Loucy (cell line): ENCODE measurements around the gene ZBTB20.

Experiments used
- H2AFZ ChIP-seq: fragments of 200-600 bp; sonication (generic); 2 replicates; pipeline ENCODE4 v1.6.0; 2016; ENCODE audit warnings: antibody characterized with exemption, mild to moderate bottlenecking, low read length, moderate library complexity
- H3F3A ChIP-seq: fragments of 200-600 bp; 2 replicates; pipeline ENCODE4 v1.6.0; 2016; ENCODE audit warnings: antibody characterized with exemption, low read depth, mild to moderate bottlenecking
- H3K27me3 ChIP-seq: fragments of 200-600 bp; sonication (generic); 2 replicates; pipeline ENCODE4 v1.6.1; 2014; ENCODE audit warnings: low read length, mild to moderate bottlenecking; ENCODE audit not compliant: insufficient read depth, poor library complexity, severe bottlenecking
- H3K36me3 ChIP-seq: fragments of 200-600 bp; sonication (generic); 2 replicates; pipeline ENCODE4 v1.6.1; 2016; ENCODE audit warnings: low read length; ENCODE audit not compliant: insufficient read depth
- H3K4me1 ChIP-seq: fragments of 200-600 bp; sonication (generic); 2 replicates; pipeline ENCODE4 v1.5.1; 2014; ENCODE audit warnings: low read length, mild to moderate bottlenecking; ENCODE audit not compliant: insufficient read depth, poor library complexity, severe bottlenecking
- H3K4me2 ChIP-seq: fragments of 200-600 bp; sonication (generic); 2 replicates; pipeline ENCODE4 v1.6.0; 2014; ENCODE audit warnings: antibody characterized with exemption, low read length, low read depth, mild to moderate bottlenecking; ENCODE audit not compliant: poor library complexity, severe bottlenecking
- H3K4me3 ChIP-seq: fragments of 200-600 bp; sonication (generic); 2 replicates; pipeline ENCODE4 v1.5.1; 2014; ENCODE audit warnings: low read length, mild to moderate bottlenecking, mixed read lengths; ENCODE audit not compliant: poor library complexity, severe bottlenecking
- H3K79me2 ChIP-seq: fragments of 200-600 bp; sonication (generic); 2 replicates; pipeline ENCODE4 v1.6.1; 2014; ENCODE audit warnings: low read length; ENCODE audit not compliant: insufficient read depth
- H3K9ac ChIP-seq: fragments of 200-600 bp; sonication (generic); 2 replicates; pipeline ENCODE4 v1.6.0; 2014; ENCODE audit warnings: mild to moderate bottlenecking, low read depth, low read length, moderate library complexity; ENCODE audit not compliant: poor library complexity, severe bottlenecking
- H3K9me2 ChIP-seq: fragments of 200-600 bp; sonication (generic); replicated peaks from 2 replicates; pipeline ENCODE4 v1.6.1; 2016; ENCODE audit warnings: low read depth, low read length, mixed read lengths
- H3K9me3 ChIP-seq: fragments of 200-600 bp; sonication (generic); 2 replicates; pipeline ENCODE4 v1.6.1; 2014; ENCODE audit warnings: mild to moderate bottlenecking, antibody characterized with exemption, low read length, low read depth; ENCODE audit not compliant: insufficient read depth
- H4K20me1 ChIP-seq: fragments of 200-600 bp; sonication (generic); 2 replicates; pipeline ENCODE4 v1.6.0; 2014; ENCODE audit warnings: antibody characterized with exemption, low read length, mild to moderate bottlenecking; ENCODE audit not compliant: insufficient read depth, poor library complexity, severe bottlenecking
- EZH2phosphoT487 ChIP-seq: fragments of 200-600 bp; IDR thresholded peaks from 2 replicates; pipeline ENCODE4 v1.6.1; 2018; ENCODE audit warnings: antibody characterized with exemption, mild to moderate bottlenecking, moderate library complexity, borderline replicate concordance
- TF ChIP-seq, protein P1 (sequence below): fragments of 200-600 bp; sonication (generic); conservative IDR thresholded peaks from 2 replicates; pipeline ENCODE4 v1.5.1; 2014; ENCODE audit warnings: mild to moderate bottlenecking, antibody characterized with exemption, low read length

The ZBTB20 gene

DNA sequence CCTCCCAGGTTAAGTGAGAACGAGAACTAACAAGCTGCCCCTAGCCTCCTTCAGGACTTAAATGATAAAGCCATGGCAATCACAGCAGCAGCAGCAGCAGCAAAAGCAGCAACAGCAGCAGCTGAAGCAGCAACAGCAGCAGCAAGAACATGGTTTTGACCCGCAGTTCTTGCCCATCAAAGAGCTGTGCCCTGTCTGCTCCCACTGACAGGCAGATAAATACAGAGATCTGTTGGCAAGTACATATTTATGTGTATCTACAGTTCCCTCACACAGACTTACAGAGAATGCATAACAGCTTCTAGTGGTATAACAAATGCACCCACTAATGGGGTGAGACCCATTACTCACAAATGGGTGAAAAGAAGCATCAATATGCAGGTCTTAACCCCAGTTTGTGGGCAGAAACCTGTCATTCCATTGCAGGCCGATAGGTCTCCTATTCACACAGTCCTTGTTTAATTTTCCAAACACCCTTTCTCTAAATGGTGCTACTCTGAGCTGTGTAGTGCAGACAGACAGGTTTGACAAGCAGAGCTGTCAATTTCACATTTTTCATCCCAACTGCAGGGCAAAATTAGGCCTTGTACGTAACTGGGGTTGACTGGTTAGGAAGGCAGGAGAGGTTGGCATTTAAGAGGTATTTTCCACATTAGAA lies 537.0 kb downstream of the ZBTB20 start:
- no peak for TF ChIP-seq EZH2phosphoT487
- TF ChIP-seq, protein P1, sequence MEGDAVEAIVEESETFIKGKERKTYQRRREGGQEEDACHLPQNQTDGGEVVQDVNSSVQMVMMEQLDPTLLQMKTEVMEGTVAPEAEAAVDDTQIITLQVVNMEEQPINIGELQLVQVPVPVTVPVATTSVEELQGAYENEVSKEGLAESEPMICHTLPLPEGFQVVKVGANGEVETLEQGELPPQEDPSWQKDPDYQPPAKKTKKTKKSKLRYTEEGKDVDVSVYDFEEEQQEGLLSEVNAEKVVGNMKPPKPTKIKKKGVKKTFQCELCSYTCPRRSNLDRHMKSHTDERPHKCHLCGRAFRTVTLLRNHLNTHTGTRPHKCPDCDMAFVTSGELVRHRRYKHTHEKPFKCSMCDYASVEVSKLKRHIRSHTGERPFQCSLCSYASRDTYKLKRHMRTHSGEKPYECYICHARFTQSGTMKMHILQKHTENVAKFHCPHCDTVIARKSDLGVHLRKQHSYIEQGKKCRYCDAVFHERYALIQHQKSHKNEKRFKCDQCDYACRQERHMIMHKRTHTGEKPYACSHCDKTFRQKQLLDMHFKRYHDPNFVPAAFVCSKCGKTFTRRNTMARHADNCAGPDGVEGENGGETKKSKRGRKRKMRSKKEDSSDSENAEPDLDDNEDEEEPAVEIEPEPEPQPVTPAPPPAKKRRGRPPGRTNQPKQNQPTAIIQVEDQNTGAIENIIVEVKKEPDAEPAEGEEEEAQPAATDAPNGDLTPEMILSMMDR, result no peak
- Histone ChIP-seq H3K4me3 (no peak overlapping the region), H3K9me3 (no peaks in the 10 kb centered on the region), H3K36me3 (no peaks in the 10 kb centered on the region), H3K79me2 (no peaks in the 10 kb centered on the region), H3K9me2 (no peaks in the 10 kb centered on the region), H4K20me1 (no peaks in the 10 kb centered on the region), H3K4me1 (peaks cover 3% of the 10 kb centered on the region), H3K27me3 (no peaks in the 10 kb centered on the region), H2AFZ (no peak overlapping the region), H3F3A (no peaks in the 10 kb centered on the region), H3K4me2 (no peak overlapping the region), H3K9ac (no peak overlapping the region)

DNA sequence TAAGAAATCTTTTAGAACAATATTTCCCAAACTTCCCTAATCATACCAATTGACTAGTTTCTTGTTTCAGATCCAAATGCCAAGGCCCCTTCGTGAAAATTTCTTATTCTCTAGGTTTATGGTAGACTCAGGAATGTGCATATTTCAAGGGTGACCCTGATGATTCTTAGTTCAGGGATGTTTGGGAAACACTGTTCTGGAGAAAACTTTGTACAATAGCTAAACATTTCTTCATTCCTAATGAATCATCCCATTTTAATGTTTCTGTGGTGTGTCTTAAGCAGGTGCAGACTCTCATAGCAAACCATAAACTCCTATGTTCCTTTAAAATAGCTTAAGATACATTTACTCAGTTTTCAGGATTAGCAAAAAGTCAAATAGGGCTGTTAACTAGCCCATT lies 538.8 kb downstream of the ZBTB20 start:
- no peak overlapping the region for H3K4me2 ChIP-seq
- H3K9ac ChIP-seq, result no peak overlapping the region
- TF ChIP-seq, protein P1, result no peak
- TF ChIP-seq EZH2phosphoT487, result no peak

DNA sequence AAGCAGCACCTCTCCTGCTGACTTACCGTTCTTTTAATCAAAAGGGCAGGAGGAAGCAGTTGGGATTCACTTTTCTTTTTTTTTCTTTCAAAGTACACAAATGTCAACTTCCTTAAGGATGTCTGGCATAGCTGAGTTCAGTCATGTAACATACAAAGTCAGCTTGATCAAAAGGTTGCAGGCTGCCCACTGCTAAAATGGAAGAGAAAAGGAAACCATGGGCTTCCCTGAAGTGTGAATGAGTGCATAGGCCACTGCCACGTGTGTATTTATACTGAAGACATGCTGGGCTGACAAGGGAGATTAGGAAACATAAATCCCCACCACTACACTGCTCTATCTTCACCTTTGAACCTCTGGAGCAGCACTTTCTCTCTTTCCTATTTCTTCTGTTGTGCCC lies 540.8 kb downstream of the ZBTB20 start:
- Histone ChIP-seq H3K4me3 (no peak overlapping the region), H3K79me2 (no peaks in the 10 kb centered on the region), H3K4me1 (peaks cover 3% of the 10 kb centered on the region)

More for the DNA sequence above, 538.8 kb downstream of the ZBTB20 start:
- Histone ChIP-seq H3K36me3 (no peaks in the 10 kb centered on the region), H2AFZ (no peak overlapping the region), H3K9me3 (no peaks in the 10 kb centered on the region), H3K4me3 (no peak overlapping the region), H3K9me2 (no peaks in the 10 kb centered on the region), H4K20me1 (no peaks in the 10 kb centered on the region), H3K27me3 (no peaks in the 10 kb centered on the region), H3F3A (no peaks in the 10 kb centered on the region), H3K4me1 (peaks cover 3% of the 10 kb centered on the region), H3K79me2 (no peaks in the 10 kb centered on the region)

More for the DNA sequence above, 540.8 kb downstream of the ZBTB20 start:
- Histone ChIP-seq H3K9me3 (no peaks in the 10 kb centered on the region), H3K9me2 (no peaks in the 10 kb centered on the region), H4K20me1 (no peaks in the 10 kb centered on the region), H3K36me3 (no peaks in the 10 kb centered on the region), H2AFZ (no peak overlapping the region), H3K4me2 (no peak overlapping the region), H3K27me3 (no peaks in the 10 kb centered on the region), H3F3A (no peaks in the 10 kb centered on the region), H3K9ac (no peak overlapping the region)
- no peak for TF ChIP-seq EZH2phosphoT487
- TF ChIP-seq, protein P1, result no peak
